Thymus (tissue), 14 donors: Measurements from ENCODE around the gene HSFX4. TPM values are rescaled to one million over a fixed set of nuclear protein-coding genes. Genes with fewer than 3 reads are reported as not detected.
"Not testable (repeated sequence)": the region's sequence is repeated elsewhere in the genome, so short reads cannot be mapped to it uniquely, and the experiment has no call there.

Source experiments
- DNase-seq, 9 donors: peaks; one replicate each; pipeline ENCODE4 v3.0.0-alpha.2; 2013; ENCODE audit warnings: low spot score in 9 of 9, low read depth in 6 of 9, missing footprints in 1 of 9
- H3K27ac ChIP-seq, 2 donors: one replicate each; pipeline ENCODE4 v1.5.1; 2013; ENCODE audit warnings: control low read depth in 1 of 2, low read depth in 1 of 2, low read length in 1 of 2, mild to moderate bottlenecking in 1 of 2, moderate library complexity in 1 of 2
- H3K27me3 ChIP-seq, 2 donors: one replicate each; pipeline ENCODE4 v1.5.1; 2013; ENCODE audit warnings: low read length in 1 of 2; ENCODE audit not compliant: control insufficient read depth in 2 of 2, insufficient read depth in 1 of 2
- H3K36me3 ChIP-seq, 2 donors: one replicate each; pipeline ENCODE4 v1.5.1; 2013; ENCODE audit warnings: low read length in 1 of 2, mild to moderate bottlenecking in 1 of 2, moderate library complexity in 1 of 2; ENCODE audit not compliant: control insufficient read depth in 2 of 2, insufficient read depth in 2 of 2
- H3K4me1 ChIP-seq, 2 donors: one replicate each; pipeline ENCODE4 v1.5.1; 2013; ENCODE audit warnings: low read length in 2 of 2; ENCODE audit not compliant: control insufficient read depth in 2 of 2, insufficient read depth in 2 of 2
- H3K4me3 ChIP-seq, 2 donors: one replicate each; pipeline ENCODE4 v1.5.1; 2013; ENCODE audit warnings: low read length in 2 of 2, control low read depth in 1 of 2, mild to moderate bottlenecking in 1 of 2
- H3K9me3 ChIP-seq, 2 donors: one replicate each; pipeline ENCODE4 v1.5.1; 2013; ENCODE audit warnings: low read length in 1 of 2, mild to moderate bottlenecking in 1 of 2; ENCODE audit not compliant: control insufficient read depth in 2 of 2, insufficient read depth in 1 of 2
- whole genome bisulfite sequencing: extraction: QIAGEN DNeasy Blood & Tissue Kit; methylation state at CpG from one replicate; pipeline ENCODE4 v1.1.7; 2013; 5-methylcytosine and 5-hydroxymethylcytosine counted together
- long read RNA-seq, 10 donors: transcript quantifications; one replicate each; lab custom pipeline, GENCODE V29; 2026
- polyA plus RNA-seq: library from polyadenylated mRNA; stranded (reverse); fragments of 200-250 nt; gene quantifications from one replicate; pipeline ENCODE4 v1.2.3, GENCODE V29; 2013
- total RNA-seq: library from RNA; stranded (reverse); fragments of 120-200 nt; gene quantifications from one replicate; pipeline ENCODE4 v1.2.4, GENCODE V29; 2013
- donor health status: healthy.

Gene HSFX4, protein sequence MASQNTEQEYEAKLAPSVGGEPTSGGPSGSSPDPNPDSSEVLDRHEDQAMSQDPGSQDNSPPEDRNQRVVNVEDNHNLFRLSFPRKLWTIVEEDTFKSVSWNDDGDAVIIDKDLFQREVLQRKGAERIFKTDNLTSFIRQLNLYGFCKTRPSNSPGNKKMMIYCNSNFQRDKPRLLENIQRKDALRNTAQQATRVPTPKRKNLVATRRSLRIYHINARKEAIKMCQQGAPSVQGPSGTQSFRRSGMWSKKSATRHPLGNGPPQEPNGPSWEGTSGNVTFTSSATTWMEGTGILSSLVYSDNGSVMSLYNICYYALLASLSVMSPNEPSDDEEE
- total RNA-seq (0.28 TPM), polyA plus RNA-seq (1.5 TPM)
- long read RNA-seq, donor 1 = 0 reads
- long read RNA-seq, donor 2, partial matches to known transcripts = 50 of 51 reads
- long read RNA-seq, donor 2, other reads (novel, unspliced or antisense) = 0 of 51 reads
- long read RNA-seq, donor 3, partial matches to known transcripts = 14 of 15 reads
- long read RNA-seq, donor 3, other reads (novel, unspliced or antisense) = 0 of 15 reads
- long read RNA-seq, donor 4, partial matches to known transcripts = 5 of 10 reads
- long read RNA-seq, donor 4, other reads (novel, unspliced or antisense) = 5 of 10 reads
- long read RNA-seq, donor 5, partial matches to known transcripts = 19 of 19 reads
- long read RNA-seq, donor 5, other reads (novel, unspliced or antisense) = 0 of 19 reads
- long read RNA-seq, donor 6 = 0 reads
- long read RNA-seq, donor 7 = 0 reads
- long read RNA-seq, donor 8 = 0 reads
- long read RNA-seq, donor 9 = 0 reads
- long read RNA-seq, donor 10 = 0 reads

DNA sequence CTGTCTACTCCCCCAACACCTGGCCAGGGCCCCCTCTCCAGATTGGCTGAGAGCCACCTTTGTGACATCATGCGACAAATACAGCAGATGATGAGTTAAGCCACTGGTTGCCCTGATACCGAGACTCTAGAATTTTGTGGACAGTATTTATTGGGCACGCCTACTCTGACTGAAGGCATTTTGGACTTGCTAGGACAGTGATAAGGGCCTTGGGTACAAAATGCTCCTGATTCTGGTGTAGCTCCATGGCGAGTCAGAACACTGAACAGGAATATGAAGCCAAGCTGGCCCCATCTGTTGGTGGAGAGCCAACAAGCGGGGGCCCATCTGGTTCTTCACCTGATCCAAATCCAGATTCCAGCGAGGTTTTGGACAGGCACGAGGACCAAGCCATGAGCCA, at the start of gene HSFX4:
Gene HSFX4, plus strand, starts transcription at position 174 of the 400 bp plus-strand sequence. Its CDS starts 72 bp downstream, at position 246.
- not testable (repeated sequence) for H3K27ac ChIP-seq, H3K4me3 ChIP-seq, H3K36me3 ChIP-seq, H3K4me1 ChIP-seq, H3K9me3 ChIP-seq, DNase-seq, H3K27me3 ChIP-seq
- WGBS = 97% methylated on average over 2 of the region's 7 CpGs

GRCh38 chrX:149881081-149881711, 48.2 kb upstream of the HSFX4 start, which contains the start of gene MAGEA8:
Gene MAGEA8, plus strand, starts transcription at chrX:149881183. Its CDS starts 3,090 bp downstream, at chrX:149884273.
- H3K4me1 ChIP-seq = no peaks in the 10 kb centered on the region
- no peaks in the 10 kb centered on the region for H3K36me3 ChIP-seq
- DNase-seq = no peak
- no peaks in the 10 kb centered on the region for H3K27me3 ChIP-seq
- no peaks in the 10 kb centered on the region for H3K9me3 ChIP-seq
- H3K27ac ChIP-seq = no peak within 1 kb of the TSS
- WGBS = 98% methylated on average over 33 of the region's 33 CpGs
- no peak within 1 kb of the TSS for H3K4me3 ChIP-seq

DNA sequence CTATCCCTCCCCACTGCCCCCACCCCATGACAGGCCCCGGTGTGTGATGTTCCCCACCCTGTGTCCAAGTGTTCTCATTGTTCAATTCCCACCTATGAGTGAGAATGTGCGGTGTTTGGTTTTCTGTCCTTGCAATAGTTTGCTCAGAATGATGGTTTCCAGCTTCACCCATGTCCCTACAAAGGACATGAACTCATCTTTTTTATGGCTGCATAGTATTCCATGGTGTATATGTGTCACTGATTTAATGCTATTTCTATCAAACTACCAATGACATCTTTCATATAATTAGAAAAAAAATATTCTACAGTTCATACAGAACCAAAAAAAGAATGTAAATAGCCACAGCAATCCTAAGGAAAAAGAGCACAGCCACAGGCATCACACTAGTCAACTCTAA, 38.5 kb upstream of the HSFX4 start:
- 88% methylated on average over 2 of the region's 2 CpGs for WGBS
- not testable (repeated sequence) for H3K36me3 ChIP-seq, DNase-seq, H3K4me3 ChIP-seq, H3K27ac ChIP-seq, H3K27me3 ChIP-seq, H3K4me1 ChIP-seq, H3K9me3 ChIP-seq

GRCh38 chrX:149898554-149898953, 30.8 kb upstream of the HSFX4 start:
- H3K36me3 ChIP-seq = no peaks in the 10 kb centered on the region
- WGBS = 97% methylated on average over 1 of the region's 1 CpG
- no peak overlapping the region for H3K4me3 ChIP-seq
- no peaks in the 10 kb centered on the region for H3K4me1 ChIP-seq
- H3K9me3 ChIP-seq = no peaks in the 10 kb centered on the region
- no peaks in the 10 kb centered on the region for H3K27me3 ChIP-seq
- no peak overlapping the region for H3K27ac ChIP-seq
- no peak for DNase-seq

- WGBS = 22% methylated on average over 6 of the region's 6 CpGs
- Histone ChIP-seq H3K27ac (no peak overlapping the region), H3K36me3 (no peaks in the 10 kb centered on the region), H3K27me3 (no peaks in the 10 kb centered on the region), H3K9me3 (no peaks in the 10 kb centered on the region), H3K4me3 (peak overlapping the region in 1 of 2 donors; percentile 10), H3K4me1 (peaks cover 0 to 3% of the 10 kb centered on the region in 2 donors)
- DNase-seq = peak in 1 of 9 donors; percentile 23
Observed at GRCh38 chrX:149903889-149904748, 25.3 kb upstream of the HSFX4 start.

GRCh38 chrX:149908308-149908707, 21.1 kb upstream of the HSFX4 start:
- H3K4me1 ChIP-seq = peaks cover 0 to 3% of the 10 kb centered on the region in 2 donors
- H3K9me3 ChIP-seq = no peaks in the 10 kb centered on the region
- H3K36me3 ChIP-seq = no peaks in the 10 kb centered on the region
- H3K27me3 ChIP-seq = no peaks in the 10 kb centered on the region
- DNase-seq = no peak
- 91% methylated on average over 3 of the region's 3 CpGs for WGBS
- no peak overlapping the region for H3K4me3 ChIP-seq
- no peak overlapping the region for H3K27ac ChIP-seq

- no peaks in the 10 kb centered on the region for H3K9me3 ChIP-seq
- H3K27me3 ChIP-seq = no peaks in the 10 kb centered on the region
- H3K27ac ChIP-seq = no peak overlapping the region
- DNase-seq = no peak
- H3K4me1 ChIP-seq = peaks cover 0 to 3% of the 10 kb centered on the region in 2 donors
- no peaks in the 10 kb centered on the region for H3K36me3 ChIP-seq
- no peak overlapping the region for H3K4me3 ChIP-seq
Observed at GRCh38 chrX:149908727-149909126, 20.6 kb upstream of the HSFX4 start.

GRCh38 chrX:149909324-149910177, 19.8 kb upstream of the HSFX4 start:
- H3K4me1 ChIP-seq = no peaks in the 10 kb centered on the region
- H3K4me3 ChIP-seq = no peak overlapping the region
- 97% methylated on average over 4 of the region's 4 CpGs for WGBS
- H3K27ac ChIP-seq = no peak overlapping the region
- DNase-seq = peak in 1 of 9 donors; percentile 16
- no peaks in the 10 kb centered on the region for H3K9me3 ChIP-seq
- H3K27me3 ChIP-seq = no peaks in the 10 kb centered on the region
- no peaks in the 10 kb centered on the region for H3K36me3 ChIP-seq
